ENCODE data around the gene STX4.

GRCh38 chr16:31029272-31029671, 4.1 kb upstream of the STX4 start:
- TF ChIP-seq CTCF (IDR thresholded peaks at IDR 0.05): no peak
- no peak for TF ChIP-seq POLR2A (IDR thresholded peaks at IDR 0.05)
